ENCODE data around the gene MTOR.
A peak's percentile ranks its signal among the peaks of the same experiment; 100 is the strongest.
"Not testable (repeated sequence)": the region's sequence is repeated elsewhere in the genome, so short reads cannot be mapped to it uniquely, and the experiment has no call there.

The MTOR gene

DNA sequence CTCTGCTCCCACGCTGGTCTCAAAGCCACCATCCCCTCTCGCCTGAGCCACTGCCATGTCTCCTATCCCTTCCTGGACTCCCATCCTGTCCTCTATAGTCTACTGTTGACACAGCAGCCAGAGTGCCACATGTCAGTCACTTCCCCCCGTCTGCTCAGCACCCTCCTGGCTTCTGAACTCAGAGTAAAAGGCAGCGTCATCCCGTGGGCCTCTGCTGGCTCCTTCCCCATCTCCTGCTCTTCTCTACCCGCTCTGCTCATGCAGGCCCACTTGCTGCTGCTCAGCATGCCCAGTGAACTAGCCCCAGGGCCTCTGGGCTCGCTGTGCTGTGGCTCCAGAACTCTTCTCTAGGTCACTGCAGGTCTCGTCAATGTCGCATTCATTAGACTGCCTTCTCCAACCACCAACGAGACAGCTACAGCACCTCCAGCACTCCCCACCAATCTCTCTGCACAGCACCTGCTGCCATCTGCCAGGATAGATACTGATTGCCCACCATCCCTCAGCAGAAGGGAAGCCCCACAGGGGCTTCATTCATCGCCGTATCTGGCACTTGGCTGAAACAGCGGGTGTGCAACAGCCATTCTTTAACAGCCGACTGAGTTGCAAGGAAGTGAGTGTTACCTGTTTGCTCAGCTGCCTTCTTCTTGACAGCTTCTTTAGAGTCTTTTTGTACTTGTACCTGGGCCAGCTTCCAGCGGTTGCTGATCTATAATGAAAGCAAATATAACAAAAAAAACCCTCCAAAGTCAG, 190.7 kb downstream of the MTOR start:
- TF ChIP-seq, protein P1, sequence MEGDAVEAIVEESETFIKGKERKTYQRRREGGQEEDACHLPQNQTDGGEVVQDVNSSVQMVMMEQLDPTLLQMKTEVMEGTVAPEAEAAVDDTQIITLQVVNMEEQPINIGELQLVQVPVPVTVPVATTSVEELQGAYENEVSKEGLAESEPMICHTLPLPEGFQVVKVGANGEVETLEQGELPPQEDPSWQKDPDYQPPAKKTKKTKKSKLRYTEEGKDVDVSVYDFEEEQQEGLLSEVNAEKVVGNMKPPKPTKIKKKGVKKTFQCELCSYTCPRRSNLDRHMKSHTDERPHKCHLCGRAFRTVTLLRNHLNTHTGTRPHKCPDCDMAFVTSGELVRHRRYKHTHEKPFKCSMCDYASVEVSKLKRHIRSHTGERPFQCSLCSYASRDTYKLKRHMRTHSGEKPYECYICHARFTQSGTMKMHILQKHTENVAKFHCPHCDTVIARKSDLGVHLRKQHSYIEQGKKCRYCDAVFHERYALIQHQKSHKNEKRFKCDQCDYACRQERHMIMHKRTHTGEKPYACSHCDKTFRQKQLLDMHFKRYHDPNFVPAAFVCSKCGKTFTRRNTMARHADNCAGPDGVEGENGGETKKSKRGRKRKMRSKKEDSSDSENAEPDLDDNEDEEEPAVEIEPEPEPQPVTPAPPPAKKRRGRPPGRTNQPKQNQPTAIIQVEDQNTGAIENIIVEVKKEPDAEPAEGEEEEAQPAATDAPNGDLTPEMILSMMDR (IDR thresholded peaks at IDR 0.05; ENCODE audit: control insufficient read depth, extremely low read depth, insufficient read depth) = no peak
- DNase-seq (ENCODE audit: low read depth) = peak; percentile 77
- no peak overlapping the region for H3K4me3 ChIP-seq (ENCODE audit: low read depth, low read length)

DNA sequence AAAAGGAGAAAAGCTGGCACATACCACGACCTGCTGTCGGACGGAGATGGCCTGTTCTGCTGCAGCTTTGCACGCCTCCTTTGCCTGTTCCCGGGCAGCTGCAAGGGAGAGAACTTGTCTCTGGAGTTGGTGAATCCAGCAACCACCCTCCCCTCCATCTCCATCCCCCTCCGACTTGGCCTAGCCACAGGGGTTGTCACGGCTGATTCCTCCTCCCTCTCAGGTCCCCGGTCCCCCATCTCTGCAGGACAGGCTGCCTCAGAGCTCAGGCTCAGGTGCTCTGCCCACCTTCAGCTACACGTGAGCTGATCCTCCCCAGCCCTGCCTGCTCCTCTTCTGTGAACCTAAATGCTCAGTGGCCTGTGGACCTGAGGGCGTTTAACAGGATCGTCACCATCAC, 191.5 kb downstream of the MTOR start:
- TF ChIP-seq, protein P1 (IDR thresholded peaks at IDR 0.05; ENCODE audit: control insufficient read depth, extremely low read depth, insufficient read depth) = no peak
- H3K4me3 ChIP-seq (ENCODE audit: low read depth, low read length) = no peak overlapping the region
- DNase-seq (ENCODE audit: low read depth) = no peak

DNA sequence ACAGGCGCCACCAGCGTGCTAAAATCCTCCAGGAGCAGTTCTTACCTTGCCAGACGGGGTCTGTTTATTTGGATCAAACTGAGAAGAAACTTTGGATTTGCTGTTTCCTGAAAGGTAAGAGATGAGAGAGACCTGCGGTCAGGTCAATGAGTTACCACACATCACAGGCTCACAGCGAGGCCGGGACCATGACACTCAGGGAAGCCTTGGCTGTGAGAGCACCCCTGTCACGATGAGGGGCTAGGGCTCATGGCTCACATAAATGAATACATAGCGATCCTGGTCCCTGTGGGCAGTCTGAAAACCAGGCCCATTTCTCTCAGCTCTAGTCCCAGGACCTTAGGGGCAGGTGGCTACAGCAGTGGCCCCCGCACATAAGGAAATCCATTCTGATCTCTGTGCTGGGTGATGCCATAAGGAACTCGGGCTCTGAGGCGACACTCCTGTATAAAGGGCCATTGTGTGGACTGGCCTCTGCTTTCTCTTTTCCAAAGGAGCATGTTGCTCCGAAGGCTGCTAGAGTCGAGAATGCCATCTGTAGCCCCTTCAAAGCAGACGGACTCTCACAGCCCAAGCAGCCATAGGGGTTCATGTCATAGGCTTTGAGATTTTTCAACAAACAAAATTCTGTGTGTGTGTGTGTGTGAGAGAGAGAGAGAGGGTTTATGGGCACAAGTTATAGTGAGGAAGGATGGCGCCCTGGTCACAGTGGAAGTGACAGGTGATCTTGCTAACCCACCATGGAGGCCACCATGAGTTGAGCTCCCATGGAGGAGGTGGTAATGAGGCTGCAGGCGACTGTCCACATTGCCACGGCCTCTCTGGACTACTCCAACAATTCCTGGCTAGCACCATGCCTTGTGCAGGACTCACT, 193.5 kb downstream of the MTOR start:
- no peak for DNase-seq (ENCODE audit: low read depth)
- H3K4me3 ChIP-seq (ENCODE audit: low read depth, low read length) = no peak overlapping the region
- TF ChIP-seq, protein P1 (IDR thresholded peaks at IDR 0.05; ENCODE audit: control insufficient read depth, extremely low read depth, insufficient read depth) = no peak

DNA sequence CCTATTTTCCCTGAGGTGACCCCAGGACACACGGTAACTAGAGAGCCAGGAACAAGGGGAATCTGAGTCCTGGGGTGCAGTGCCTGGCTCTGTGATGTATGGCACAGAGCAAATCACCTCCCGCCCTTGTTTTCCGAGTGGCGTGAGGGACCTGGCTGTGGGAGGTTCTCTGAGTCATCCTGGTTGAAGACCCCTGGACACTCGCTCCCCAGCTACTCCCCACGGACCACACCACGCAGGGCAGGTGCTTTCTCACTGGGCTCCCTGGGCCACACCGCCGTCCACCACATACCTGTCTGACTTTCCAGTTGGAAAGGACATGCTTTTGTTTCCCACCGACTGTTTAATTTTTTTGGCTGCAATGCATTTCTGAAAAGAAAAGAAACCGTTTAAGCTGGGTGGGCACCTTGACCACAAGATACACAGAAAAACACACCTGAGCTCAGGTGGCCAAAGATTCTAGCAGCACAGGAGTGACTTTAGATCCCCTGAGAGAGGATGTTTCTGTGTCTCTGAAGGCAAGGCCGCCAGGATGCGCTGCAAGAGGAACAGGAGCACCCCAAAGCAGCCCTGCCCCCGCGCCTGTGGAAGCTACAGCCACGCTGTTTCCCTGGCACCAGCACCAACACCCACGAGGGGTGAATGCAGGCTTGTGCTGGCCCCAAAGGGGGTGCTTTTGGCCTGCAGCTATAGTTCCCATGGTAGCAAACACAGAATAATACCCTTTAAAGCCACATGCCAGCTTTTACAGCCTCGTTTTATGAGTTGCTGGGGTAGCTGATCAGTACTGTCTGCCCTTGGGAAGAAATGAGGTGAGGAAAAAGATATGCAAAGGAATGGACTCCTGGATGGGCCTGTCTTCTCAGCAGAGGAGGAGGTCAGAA, 194.4 kb downstream of the MTOR start:
- TF ChIP-seq, protein P1 (IDR thresholded peaks at IDR 0.05; ENCODE audit: control insufficient read depth, extremely low read depth, insufficient read depth) = no peak
- DNase-seq (ENCODE audit: low read depth) = no peak
- no peak overlapping the region for H3K4me3 ChIP-seq (ENCODE audit: low read depth, low read length)

DNA sequence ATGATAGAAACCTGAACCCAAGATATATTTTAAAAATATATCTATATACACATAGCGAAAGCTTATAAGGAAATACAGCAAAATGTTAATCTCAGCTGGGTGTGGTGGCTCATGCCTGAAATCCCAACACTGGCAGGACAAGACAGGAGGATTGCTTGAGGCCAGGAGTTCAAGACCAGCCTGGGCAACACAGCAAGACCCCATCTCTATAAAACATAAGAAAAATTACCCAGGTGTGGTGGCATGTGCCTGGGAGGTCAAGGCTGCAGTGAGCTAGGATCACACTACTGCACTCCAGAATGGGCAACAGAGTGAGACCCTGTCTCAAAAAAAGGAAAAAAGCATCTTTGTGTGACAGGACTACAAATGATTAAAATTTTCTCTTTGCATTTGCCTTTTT, 196.6 kb downstream of the MTOR start:
- H3K4me3 ChIP-seq (ENCODE audit: low read depth, low read length) = no peak overlapping the region
- DNase-seq (ENCODE audit: low read depth) = no peak
- TF ChIP-seq, protein P1 (IDR thresholded peaks at IDR 0.05; ENCODE audit: control insufficient read depth, extremely low read depth, insufficient read depth) = no peak

DNA sequence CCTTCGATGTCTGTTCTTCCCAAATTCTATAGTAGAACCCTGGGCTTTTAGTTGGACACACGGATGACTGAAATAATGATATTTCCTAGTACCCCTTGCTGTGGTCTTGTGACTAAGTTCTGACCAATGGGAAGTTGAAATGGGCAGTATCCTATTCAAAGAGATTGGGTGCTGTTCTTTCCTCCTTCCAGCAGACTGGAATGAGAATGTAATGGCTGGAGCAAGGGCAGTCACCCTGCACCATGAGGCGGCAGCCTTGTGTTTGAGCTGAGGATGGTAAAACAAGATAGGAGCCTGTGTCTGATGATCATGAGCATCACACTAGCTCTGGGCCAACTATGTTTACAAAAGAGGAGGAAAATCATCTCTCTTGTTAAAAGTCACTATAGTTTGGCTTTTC, 197.4 kb downstream of the MTOR start:
- no peak for DNase-seq (ENCODE audit: low read depth)
- TF ChIP-seq, protein P1 (IDR thresholded peaks at IDR 0.05; ENCODE audit: control insufficient read depth, extremely low read depth, insufficient read depth) = no peak
- H3K4me3 ChIP-seq (ENCODE audit: low read depth, low read length) = no peak overlapping the region

DNA sequence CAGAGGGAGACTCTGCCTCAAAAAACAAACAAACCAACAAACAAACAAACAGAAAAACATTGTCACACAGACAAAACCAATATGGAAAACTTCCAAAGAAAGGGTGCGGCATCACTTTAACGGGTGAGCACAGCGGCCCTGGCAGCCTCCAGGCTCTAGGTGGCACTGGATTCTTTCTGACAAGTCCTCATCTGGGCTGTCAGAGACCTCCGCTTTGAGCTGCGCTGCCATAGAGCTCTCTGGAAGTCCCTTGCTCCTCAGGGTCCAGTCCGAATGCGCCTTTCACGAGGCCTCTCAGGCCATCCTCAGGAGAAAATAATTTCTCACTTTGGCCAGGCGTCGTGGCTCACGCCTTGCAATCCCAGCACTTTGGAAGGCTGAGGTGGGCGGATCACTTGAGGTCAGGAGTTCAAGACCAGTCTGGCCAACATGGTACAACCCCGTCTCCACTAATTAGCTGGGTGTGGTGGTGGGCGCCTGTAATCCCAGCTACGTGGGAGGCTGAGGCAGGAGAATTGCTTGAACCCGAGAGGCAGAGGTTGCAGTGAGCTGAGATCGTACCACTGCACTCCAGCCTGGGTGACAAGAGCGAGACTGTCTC, 198.3 kb downstream of the MTOR start:
- not testable (repeated sequence) for H3K4me3 ChIP-seq (ENCODE audit: low read depth, low read length); DNase-seq (ENCODE audit: low read depth)

Data from LNCaP clone FGC (cell line).